KOPT-K1 (cell line): Measurements from ENCODE around the gene GOLGA6L10.
"Not testable (repeated sequence)": the region's sequence is repeated elsewhere in the genome, so short reads cannot be mapped to it uniquely, and the experiment has no call there.

Experiments
- H3K27ac ChIP-seq: fragments of 200-600 bp; sonication (generic); 2 replicates; pipeline ENCODE4 v1.5.1; 2016; ENCODE audit warnings: antibody characterized with exemption, mild to moderate bottlenecking, low read depth, low read length; ENCODE audit not compliant: poor library complexity, severe bottlenecking
- H3K36me3 ChIP-seq: fragments of 200-600 bp; sonication (generic); 2 replicates; pipeline ENCODE4 v1.5.1; 2017; ENCODE audit warnings: antibody characterized with exemption, mild to moderate bottlenecking, low read length, moderate library complexity; ENCODE audit not compliant: insufficient read depth
- H3K9me3 ChIP-seq: fragments of 200-600 bp; sonication (generic); 2 replicates; pipeline ENCODE4 v1.5.1; 2017; ENCODE audit warnings: antibody characterized with exemption, low read length, mild to moderate bottlenecking; ENCODE audit not compliant: insufficient read depth, poor library complexity, severe bottlenecking

Gene GOLGA6L10

DNA sequence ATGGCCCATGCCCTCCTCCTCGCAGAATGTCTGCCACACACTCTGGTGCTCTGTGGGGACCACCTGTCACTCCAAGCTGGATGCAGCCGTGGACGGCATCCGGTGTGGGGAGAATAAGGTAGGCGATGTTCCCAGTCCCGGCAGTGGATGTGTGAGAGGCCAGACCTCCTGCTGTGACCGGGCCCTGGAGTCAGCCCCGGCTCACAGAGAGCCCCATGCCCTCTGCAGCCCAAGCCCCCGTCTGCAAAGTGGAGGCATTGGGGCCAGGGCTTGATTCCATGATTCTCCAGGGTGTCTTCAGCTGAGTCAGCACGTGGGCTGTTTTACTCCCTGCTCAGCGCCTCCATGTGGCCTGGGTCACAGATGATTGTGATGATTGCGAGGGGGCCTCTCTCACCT lies 32.2 kb downstream of the GOLGA6L10 start:
- no peaks in the 10 kb centered on the region for H3K36me3 ChIP-seq
- no peaks in the 10 kb centered on the region for H3K9me3 ChIP-seq
- H3K27ac ChIP-seq = no peak overlapping the region

GRCh38 chr15:82316247-82317090 lies 32.8 kb downstream of the GOLGA6L10 start:
- not testable (repeated sequence) for H3K27ac ChIP-seq, H3K36me3 ChIP-seq, H3K9me3 ChIP-seq

- no peaks in the 10 kb centered on the region for H3K36me3 ChIP-seq
- H3K27ac ChIP-seq = no peak overlapping the region
- H3K9me3 ChIP-seq = no peaks in the 10 kb centered on the region
Measured at GRCh38 chr15:82315519-82316246, 33.6 kb downstream of the GOLGA6L10 start.

DNA sequence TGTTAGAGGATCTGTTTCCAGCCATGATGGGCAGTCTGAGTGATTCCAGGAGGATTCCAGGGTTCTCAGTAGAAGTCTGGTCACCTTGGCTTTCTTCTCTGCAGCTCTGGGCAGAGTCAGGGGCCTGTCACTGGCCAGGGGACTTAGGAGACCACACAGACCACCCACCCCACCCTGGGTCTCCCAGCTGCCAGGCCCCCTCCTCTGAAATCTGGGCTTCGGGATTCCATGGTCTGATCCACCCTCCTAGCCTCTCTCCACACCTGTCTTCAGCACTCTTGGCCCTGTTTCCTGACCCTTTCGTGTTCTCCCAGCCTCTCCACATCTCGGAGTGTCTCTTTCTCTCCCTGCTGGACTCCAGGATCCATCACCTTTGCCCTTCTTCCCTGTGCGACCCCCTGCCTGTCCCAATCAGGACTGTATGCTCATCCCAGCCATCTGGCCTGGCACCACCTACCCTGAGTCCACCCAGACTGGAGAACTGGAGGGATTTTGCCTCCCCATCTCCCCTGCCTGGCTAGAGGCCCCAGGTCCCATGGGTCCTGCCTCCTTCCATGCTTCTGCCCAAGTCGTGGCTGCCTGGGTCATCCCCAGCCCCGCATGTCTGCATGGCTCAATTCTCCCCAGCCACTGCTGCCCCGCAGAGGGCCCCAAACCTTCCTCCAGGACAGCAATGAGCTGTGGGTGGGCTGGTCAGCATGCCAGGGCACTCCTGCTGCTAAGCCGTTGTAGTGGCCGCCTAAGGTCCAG lies 34.3 kb downstream of the GOLGA6L10 start:
- Histone ChIP-seq H3K27ac (no peak overlapping the region), H3K9me3 (no peaks in the 10 kb centered on the region), H3K36me3 (no peaks in the 10 kb centered on the region)

DNA sequence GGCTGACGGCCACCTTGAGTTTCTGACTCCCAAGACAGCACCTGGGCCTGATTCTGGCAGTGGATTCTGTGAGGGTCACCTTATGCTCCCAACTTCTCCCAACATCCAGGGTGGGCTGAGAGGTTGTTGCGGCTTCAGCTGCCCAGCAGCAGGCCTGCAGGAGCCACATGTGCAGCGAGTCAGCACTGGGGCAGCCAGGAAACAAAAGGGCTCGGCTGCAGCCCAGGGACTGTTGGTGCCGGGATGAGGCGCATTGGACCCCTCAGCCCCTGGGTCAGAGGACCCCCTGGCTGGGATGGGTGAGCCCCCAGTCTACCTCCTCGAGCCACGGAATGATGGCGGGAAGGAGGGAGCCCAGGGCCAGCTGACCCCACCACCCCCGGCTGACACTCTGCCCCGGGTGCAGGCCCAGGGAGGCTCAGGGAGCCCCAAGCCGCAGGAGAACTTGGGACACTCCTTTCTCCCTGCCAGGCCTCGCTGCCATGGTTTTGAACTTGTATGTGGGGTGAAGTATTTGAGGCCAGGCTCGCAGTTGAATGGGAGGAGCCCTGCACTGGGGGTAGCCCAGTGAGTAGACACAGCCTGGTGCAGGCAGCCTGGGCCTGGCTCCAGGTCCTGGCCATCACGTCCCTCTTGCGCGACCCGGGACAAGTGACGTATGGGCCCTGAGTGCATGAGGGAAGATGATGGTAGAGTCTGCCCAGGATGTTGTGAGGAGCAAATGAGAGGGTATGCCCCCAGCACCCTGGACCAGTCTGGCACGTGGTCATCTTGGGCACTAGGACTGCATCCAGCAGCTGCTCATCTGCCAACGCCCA lies 35.1 kb downstream of the GOLGA6L10 start:
- not testable (repeated sequence) for H3K36me3 ChIP-seq, H3K27ac ChIP-seq, H3K9me3 ChIP-seq

DNA sequence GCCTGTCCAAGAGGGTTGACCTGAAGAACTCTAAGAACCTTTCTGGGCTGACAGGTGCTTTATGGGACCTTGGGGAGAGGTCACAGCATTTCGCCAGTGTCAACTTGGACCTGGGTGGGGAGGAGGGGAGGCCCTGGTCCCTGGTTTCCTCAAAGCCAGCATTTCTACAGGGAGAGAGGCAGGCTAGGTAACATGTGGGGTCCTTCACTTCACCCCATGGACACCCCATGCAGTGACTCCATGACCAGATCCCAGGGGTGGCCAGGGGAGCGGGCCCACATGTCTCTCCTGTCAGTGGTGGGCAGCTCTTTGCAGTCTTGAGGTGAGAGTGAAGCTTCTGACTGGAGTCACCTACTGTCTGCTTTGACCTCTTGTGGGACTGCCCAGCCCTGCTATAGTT lies 35.8 kb downstream of the GOLGA6L10 start:
- H3K9me3 ChIP-seq = no peaks in the 10 kb centered on the region

DNA sequence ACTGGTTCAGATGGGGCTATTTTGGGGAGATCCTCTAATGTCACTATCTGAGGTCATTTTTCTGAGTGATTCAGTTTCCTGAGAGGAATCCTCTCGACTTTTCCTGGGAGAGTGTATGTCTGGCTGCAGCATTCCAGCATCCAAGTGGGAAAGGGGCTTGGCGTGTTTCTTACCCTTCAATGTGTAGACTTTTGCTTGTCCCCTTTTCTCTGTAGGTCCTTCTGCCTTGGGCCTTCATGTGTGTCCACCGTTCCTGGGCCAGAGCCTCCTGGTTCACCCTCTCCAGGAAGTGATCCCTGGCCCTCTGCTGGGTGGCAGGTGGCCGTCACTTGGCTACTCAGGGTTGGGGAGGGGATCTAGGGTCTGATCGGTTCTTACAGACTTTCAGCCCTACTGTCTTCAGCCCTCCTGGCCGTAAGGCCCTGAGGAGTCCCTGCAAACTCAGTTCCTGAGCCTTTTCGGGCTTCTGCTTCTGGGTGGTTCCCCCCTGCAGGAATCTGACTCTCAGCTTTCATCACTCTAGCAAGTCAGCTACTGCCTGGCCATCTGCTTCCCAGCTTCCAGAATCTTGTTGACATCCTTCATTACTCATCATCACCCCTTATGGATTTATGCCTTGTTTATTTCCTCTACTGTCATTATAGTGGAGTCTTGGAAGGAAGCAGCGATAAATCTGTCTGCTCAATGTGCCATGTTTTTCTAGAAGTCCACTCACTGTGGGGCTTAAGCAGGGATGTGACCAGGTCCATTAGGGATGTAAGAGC lies 36.5 kb downstream of the GOLGA6L10 start:
- H3K27ac ChIP-seq = no peak overlapping the region
- no peaks in the 10 kb centered on the region for H3K36me3 ChIP-seq
- no peaks in the 10 kb centered on the region for H3K9me3 ChIP-seq

More for the DNA sequence above, 35.8 kb downstream of the GOLGA6L10 start:
- Histone ChIP-seq H3K36me3 (no peaks in the 10 kb centered on the region), H3K27ac (no peak overlapping the region)

DNA sequence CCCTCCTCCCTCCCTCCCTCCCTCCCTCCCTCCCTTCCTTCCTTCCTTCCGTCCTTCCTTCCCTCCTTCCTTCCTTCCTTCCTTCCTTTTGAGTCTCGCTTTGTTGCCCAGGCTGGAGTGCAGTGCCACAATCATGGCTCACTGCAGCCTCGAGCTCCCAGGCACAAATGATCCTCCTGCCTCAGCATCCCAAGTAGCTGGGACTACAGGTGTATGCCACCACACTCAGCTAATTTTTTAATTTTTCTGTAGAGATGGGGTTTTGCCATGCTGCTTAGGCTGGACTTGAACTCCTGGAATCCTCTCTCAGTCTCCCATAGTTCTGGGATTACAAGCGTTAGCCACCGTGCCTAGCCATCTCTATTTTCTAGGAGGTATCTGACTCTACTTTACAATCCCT lies 38.0 kb downstream of the GOLGA6L10 start:
- H3K27ac ChIP-seq, H3K36me3 ChIP-seq, H3K9me3 ChIP-seq: not testable (repeated sequence)

- Histone ChIP-seq H3K27ac (no peak overlapping the region), H3K36me3 (no peaks in the 10 kb centered on the region), H3K9me3 (no peaks in the 10 kb centered on the region)
Measured at GRCh38 chr15:82309802-82310201, 39.5 kb downstream of the GOLGA6L10 start.

DNA sequence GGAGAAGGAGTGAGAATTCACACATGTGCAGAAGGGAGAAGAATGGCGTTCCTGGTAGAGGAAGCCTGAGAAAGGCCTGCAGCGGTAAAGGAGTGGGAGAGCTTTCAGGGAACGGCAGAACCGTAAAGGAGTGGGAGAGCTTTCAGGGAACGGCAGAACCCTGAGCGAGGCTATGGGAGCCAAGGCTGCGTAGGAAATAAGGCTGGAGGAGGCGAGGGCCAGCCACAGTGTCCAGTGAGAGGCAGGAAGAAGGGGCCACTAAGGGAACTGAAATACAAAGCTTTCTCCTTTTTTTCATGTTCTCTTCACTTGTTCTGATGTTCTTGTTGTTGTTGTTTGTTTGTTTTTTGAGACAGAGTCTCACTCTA lies 41.6 kb downstream of the GOLGA6L10 start:
- Histone ChIP-seq H3K27ac (no peak overlapping the region), H3K36me3 (no peaks in the 10 kb centered on the region), H3K9me3 (no peaks in the 10 kb centered on the region)

DNA sequence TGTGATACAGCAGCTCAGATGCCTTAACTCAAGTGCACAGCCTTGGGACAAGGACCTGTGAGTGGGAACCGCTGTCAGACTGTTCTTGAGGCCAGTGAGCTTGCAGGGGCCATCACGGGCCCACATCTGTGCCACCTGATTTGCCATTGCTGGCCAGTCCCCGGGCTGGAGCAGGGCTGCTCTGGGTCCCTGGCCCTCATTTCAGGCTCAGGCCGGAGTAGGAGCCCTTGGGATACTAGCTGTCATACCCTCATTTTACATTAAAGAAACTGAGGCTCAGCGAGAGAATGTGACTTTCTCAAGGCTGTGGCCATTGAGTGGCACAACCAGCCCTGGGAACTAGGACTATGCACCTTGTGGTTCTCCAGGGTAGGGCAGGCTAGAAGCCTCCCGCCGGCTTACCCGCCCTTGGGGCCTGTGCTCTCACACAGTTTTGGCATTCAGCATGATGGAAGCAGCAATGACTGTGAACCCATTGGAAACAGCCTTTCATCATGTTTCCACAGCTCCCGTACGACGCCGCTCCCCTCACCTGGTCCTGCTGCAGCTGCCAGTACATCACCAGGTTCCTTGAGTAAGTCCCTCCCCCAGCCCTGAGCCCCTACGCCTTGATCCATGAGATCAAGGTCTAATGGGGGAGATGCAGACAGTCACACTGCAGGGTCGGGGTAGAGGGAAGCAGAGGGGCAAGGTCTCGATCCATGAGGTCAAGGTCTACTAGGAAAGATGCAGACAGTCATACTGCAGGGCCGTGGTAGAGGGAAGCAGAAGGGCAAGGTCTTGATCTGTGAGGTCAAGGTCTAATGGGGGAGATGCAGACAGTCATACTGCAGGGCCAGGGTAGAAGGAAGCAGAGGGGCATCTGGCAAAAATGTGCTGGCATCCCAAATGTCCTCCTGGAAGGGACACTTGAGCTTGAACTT lies 42.2 kb downstream of the GOLGA6L10 start:
- Histone ChIP-seq H3K9me3 (no peaks in the 10 kb centered on the region), H3K36me3 (no peaks in the 10 kb centered on the region), H3K27ac (no peak overlapping the region)

GRCh38 chr15:82305621-82306048 lies 43.6 kb downstream of the GOLGA6L10 start:
- H3K9me3 ChIP-seq = no peaks in the 10 kb centered on the region
- H3K27ac ChIP-seq = no peak overlapping the region
- H3K36me3 ChIP-seq = no peaks in the 10 kb centered on the region

DNA sequence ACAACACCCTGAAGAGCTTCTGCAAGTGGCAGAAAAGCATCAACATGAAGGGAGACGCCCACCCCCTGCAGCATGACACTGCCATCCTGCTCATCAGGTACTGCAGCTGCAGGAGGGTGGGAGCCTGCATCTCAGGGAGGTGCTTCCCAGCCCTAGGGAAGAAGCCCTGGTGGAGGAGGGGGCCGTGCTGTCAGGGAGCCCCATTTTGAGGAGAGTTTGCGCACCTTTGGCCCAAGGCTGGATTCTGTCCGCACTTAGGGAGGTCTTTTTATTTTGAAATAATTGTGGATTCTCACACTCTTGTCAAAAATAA lies 44.5 kb downstream of the GOLGA6L10 start:
- H3K36me3 ChIP-seq = no peaks in the 10 kb centered on the region

More for the DNA sequence above, 44.5 kb downstream of the GOLGA6L10 start:
- no peaks in the 10 kb centered on the region for H3K9me3 ChIP-seq
- H3K27ac ChIP-seq = no peak overlapping the region
